Fibroblast of lung (primary cell): ENCODE results near the gene AZGP1. TPM values are rescaled to one million over a fixed set of nuclear protein-coding genes. Genes with fewer than 3 reads are reported as not detected.

Experiments
- DNase-seq, 2 donors: peaks; one replicate each; pipeline versions ENCODE4 v3.0.0 to v3.0.0-alpha.2; 2010; ENCODE audit warnings: low read depth in 2 of 2
- H2AFZ ChIP-seq: 2 replicates; pipeline ENCODE4 v1.5.1; 2012; ENCODE audit warnings: low read length, control low read depth, inconsistent platforms
- H3K27ac ChIP-seq: 2 replicates; pipeline ENCODE4 v1.5.1; 2011; ENCODE audit warnings: low read length, control low read depth; ENCODE audit not compliant: insufficient read depth
- H3K27me3 ChIP-seq: 2 replicates; pipeline ENCODE4 v1.5.1; 2011; ENCODE audit warnings: mild to moderate bottlenecking, low read length; ENCODE audit not compliant: control insufficient read depth, insufficient read depth
- H3K36me3 ChIP-seq: 2 replicates; pipeline ENCODE4 v1.5.1; 2011; ENCODE audit warnings: low read length; ENCODE audit not compliant: control insufficient read depth, insufficient read depth
- H3K4me1 ChIP-seq: 2 replicates; pipeline ENCODE4 v1.5.1; 2011; ENCODE audit warnings: low read length; ENCODE audit not compliant: control insufficient read depth, insufficient read depth; ENCODE audit errors: extremely low read depth
- H3K4me2 ChIP-seq: 2 replicates; pipeline ENCODE4 v1.5.1; 2011; ENCODE audit warnings: low read length, control low read depth; ENCODE audit not compliant: insufficient read depth; ENCODE audit errors: extremely low read depth
- H3K4me3 ChIP-seq, 4 experiments: fragments of 200-600 bp in 1 of 4; sonication (generic) in 1 of 4; replicated peaks in 1 of 4; 2 replicates each; pipeline ENCODE4 v1.5.1; 2011 to 2016; ENCODE audit warnings: low read length in 4 of 4, low read depth in 3 of 4, mild to moderate bottlenecking in 3 of 4, control low read depth in 2 of 4, inconsistent platforms in 1 of 4, mixed read lengths in 1 of 4; ENCODE audit not compliant: insufficient read depth in 1 of 4; ENCODE audit errors: control extremely low read depth in 1 of 4
- H3K79me2 ChIP-seq: 2 replicates; pipeline ENCODE4 v1.5.1; 2012; ENCODE audit warnings: mild to moderate bottlenecking, low read length, inconsistent platforms; ENCODE audit not compliant: control insufficient read depth, insufficient read depth
- H3K9ac ChIP-seq: 2 replicates; pipeline ENCODE4 v1.5.1; 2011; ENCODE audit warnings: mild to moderate bottlenecking, low read length, control low read depth; ENCODE audit not compliant: insufficient read depth
- H3K9me3 ChIP-seq: 2 replicates; pipeline ENCODE4 v1.5.1; 2012; ENCODE audit warnings: low read depth, low read length; ENCODE audit not compliant: control insufficient read depth, insufficient read depth
- H4K20me1 ChIP-seq: 2 replicates; pipeline ENCODE4 v1.5.1; 2011; ENCODE audit warnings: low read length; ENCODE audit not compliant: control insufficient read depth, insufficient read depth; ENCODE audit errors: extremely low read depth
- CTCF ChIP-seq, 2 donors: IDR thresholded peaks in 1 of 2; conservative IDR thresholded peaks in 1 of 2; 1 replicate in 1 of 2; 2 replicates in 1 of 2; pipeline ENCODE4 v1.5.1; 2011 to 2012; ENCODE audit warnings: low read length in 2 of 2, control low read depth in 1 of 2, inconsistent platforms in 1 of 2, low read depth in 1 of 2, mild to moderate bottlenecking in 1 of 2
- EZH2 ChIP-seq: IDR thresholded peaks from 2 replicates; pipeline ENCODE4 v1.5.1; 2012; ENCODE audit warnings: low read length, control low read depth, mild to moderate bottlenecking; ENCODE audit errors: missing control alignments
- polyA plus RNA-seq, 2 donors: library from polyadenylated mRNA; depleted of rRNA in 1 of 2; stranded (reverse) in 1 of 2; unstranded in 1 of 2; fragments of >200 nt; gene quantifications; 2 replicates each; pipeline ENCODE4 v1.2.1, GENCODE V29; 2011 to 2012; ENCODE audit warnings: missing spikeins in 1 of 2
- total RNA-seq: library from RNA; depleted of rRNA; stranded (reverse); fragments of >200 nt; gene quantifications from 2 replicates; pipeline ENCODE4 v1.2.1, GENCODE V29; 2014

Gene AZGP1
- total and polyA plus RNA-seq, 2 donors (not counting 1 experiment from before 2014, with no cell fraction given): not detected

- H3K79me2 ChIP-seq: no peaks in the 10 kb centered on the region
- H3K9ac ChIP-seq: no peak overlapping the region
- no peak for TF ChIP-seq CTCF (conservative IDR thresholded peaks at IDR 0.05 in 1 of 2, IDR thresholded peaks at IDR 0.05 in 1 of 2; ENCODE audit: low read depth in 1 of 2, low read length in 2 of 2)
- no peak for TF ChIP-seq EZH2
- H4K20me1 ChIP-seq: no peaks in the 10 kb centered on the region
- H3K4me2 ChIP-seq: no peak overlapping the region
- DNase-seq: no peak
- H3K4me1 ChIP-seq: no peaks in the 10 kb centered on the region
- H3K9me3 ChIP-seq: no peaks in the 10 kb centered on the region
- H3K36me3 ChIP-seq: no peaks in the 10 kb centered on the region
- H3K27me3 ChIP-seq: peaks cover 14% of the 10 kb centered on the region
- H2AFZ ChIP-seq: no peak overlapping the region
- H3K4me3 ChIP-seq: no peak overlapping the region
- H3K27ac ChIP-seq: no peak overlapping the region
These were observed 48.3 kb downstream of the AZGP1 start for GRCh38 chr7:99927536-99927935.

GRCh38 chr7:99926321-99926720, 49.5 kb downstream of the AZGP1 start:
- Histone ChIP-seq H3K9ac (no peak overlapping the region), H3K4me2 (no peak overlapping the region), H3K36me3 (no peaks in the 10 kb centered on the region), H3K9me3 (no peaks in the 10 kb centered on the region), H4K20me1 (no peaks in the 10 kb centered on the region), H2AFZ (no peak overlapping the region), H3K79me2 (no peaks in the 10 kb centered on the region), H3K27ac (no peak overlapping the region), H3K27me3 (peaks cover 14% of the 10 kb centered on the region), H3K4me3 (no peak overlapping the region), H3K4me1 (no peaks in the 10 kb centered on the region)
- TF ChIP-seq EZH2: no peak
- TF ChIP-seq CTCF (conservative IDR thresholded peaks at IDR 0.05 in 1 of 2, IDR thresholded peaks at IDR 0.05 in 1 of 2; ENCODE audit: low read depth in 1 of 2, low read length in 2 of 2): no peak
- no peak for DNase-seq

- no peak for DNase-seq
- Histone ChIP-seq H3K27ac (no peak overlapping the region), H3K9ac (no peak overlapping the region), H3K4me2 (no peak overlapping the region), H3K9me3 (no peaks in the 10 kb centered on the region), H3K4me3 (no peak overlapping the region), H3K4me1 (no peaks in the 10 kb centered on the region), H3K27me3 (peaks cover 5% of the 10 kb centered on the region), H4K20me1 (no peaks in the 10 kb centered on the region), H2AFZ (no peak overlapping the region), H3K36me3 (no peaks in the 10 kb centered on the region), H3K79me2 (peaks cover 13% of the 10 kb centered on the region)
- no peak for TF ChIP-seq CTCF (conservative IDR thresholded peaks at IDR 0.05 in 1 of 2, IDR thresholded peaks at IDR 0.05 in 1 of 2; ENCODE audit: low read depth in 1 of 2, low read length in 2 of 2)
- no peak for TF ChIP-seq EZH2
These were observed 52.6 kb downstream of the AZGP1 start for GRCh38 chr7:99923200-99923599.
